WTC11 (cell line): ENCODE results near the gene TMEM88. TPM values are rescaled to one million over a fixed set of nuclear protein-coding genes. Genes with fewer than 3 reads are reported as not detected.

Experiments
- CBFB ChIP-seq: sonication (generic); formaldehyde crosslinking; IDR thresholded peaks from 2 replicates; pipeline ENCODE4 v1.8.1; 2022; ENCODE audit warnings: mild to moderate bottlenecking, low read depth, missing genetic modification reagents
- CREM ChIP-seq: sonication (generic); formaldehyde crosslinking; IDR thresholded peaks from 2 replicates; pipeline ENCODE4 v1.8.1; 2022; ENCODE audit warnings: mild to moderate bottlenecking, missing genetic modification reagents, moderate library complexity
- GABPB1 ChIP-seq: sonication (generic); formaldehyde crosslinking; IDR thresholded peaks from 2 replicates; pipeline ENCODE4 v1.8.1; 2023; ENCODE audit warnings: mild to moderate bottlenecking, missing genetic modification reagents
- SOX15 ChIP-seq: fragments of 250-450 bp; sonication (Bioruptor Pico); IDR thresholded peaks from 2 replicates; pipeline ENCODE4 v1.9.0; 2021; ENCODE audit warnings: mild to moderate bottlenecking
- TP53 ChIP-seq: sonication (generic); formaldehyde crosslinking; IDR thresholded peaks from 2 replicates; pipeline ENCODE4 v1.8.1; 2023; ENCODE audit warnings: mild to moderate bottlenecking, missing genetic modification reagents
- ZNF263 ChIP-seq: sonication (generic); formaldehyde crosslinking; IDR thresholded peaks from 2 replicates; pipeline ENCODE4 v1.8.1; 2022; ENCODE audit warnings: low read depth, mild to moderate bottlenecking, moderate library complexity, missing genetic modification reagents
- ZNF423 ChIP-seq: fragments of 250-450 bp; sonication (Bioruptor Pico); IDR thresholded peaks from 2 replicates; pipeline ENCODE4 v2.1.2; 2022; ENCODE audit warnings: mild to moderate bottlenecking, moderate library complexity
- total RNA-seq: library from RNA; stranded (reverse); gene quantifications from 3 replicates; pipeline ENCODE4 v1.2.3, GENCODE V29; 2021
- TF ChIP-seq, protein P1 (sequence below): sonication (generic); formaldehyde crosslinking; IDR thresholded peaks from 2 replicates; pipeline ENCODE4 v1.8.0; 2022; ENCODE audit warnings: mild to moderate bottlenecking, missing genetic modification reagents
- TF ChIP-seq, protein P2 (sequence below): sonication (generic); formaldehyde crosslinking; IDR thresholded peaks from 2 replicates; pipeline ENCODE4 v1.8.0; 2022; ENCODE audit warnings: mild to moderate bottlenecking, missing genetic modification reagents
- TF ChIP-seq, protein P3 (sequence below): fragments of 250-450 bp; sonication (Bioruptor Pico); IDR thresholded peaks from 2 replicates; pipeline ENCODE4 v1.9.0; 2021; ENCODE audit warnings: moderate library complexity, mild to moderate bottlenecking, inconsistent platforms, borderline replicate concordance
- TF ChIP-seq, protein P4 (sequence below): fragments of 250-450 bp; sonication (Bioruptor Pico); IDR thresholded peaks from 2 replicates; pipeline ENCODE4 v1.9.0; 2021; ENCODE audit warnings: mild to moderate bottlenecking
- TF ChIP-seq, protein P5 (sequence below): sonication (generic); formaldehyde crosslinking; IDR thresholded peaks from 2 replicates; pipeline ENCODE4 v1.8.0; 2023; ENCODE audit warnings: missing genetic modification reagents, mild to moderate bottlenecking, borderline replicate concordance
- TF ChIP-seq, protein P6 (sequence below): sonication (generic); formaldehyde crosslinking; IDR thresholded peaks from 2 replicates; pipeline ENCODE4 v1.8.1; 2022; ENCODE audit warnings: mild to moderate bottlenecking, moderate library complexity, missing genetic modification reagents
- TF ChIP-seq, protein P7 (sequence below): sonication (generic); formaldehyde crosslinking; IDR thresholded peaks from 2 replicates; pipeline ENCODE4 v1.8.0; 2022; ENCODE audit warnings: mild to moderate bottlenecking, missing genetic modification reagents
- TF ChIP-seq, protein P8 (sequence below): sonication (generic); formaldehyde crosslinking; IDR thresholded peaks from 2 replicates; pipeline ENCODE4 v1.8.1; 2023; ENCODE audit warnings: mild to moderate bottlenecking, missing genetic modification reagents, borderline replicate concordance

Gene TMEM88
- total RNA-seq, 1 experiment from 2014 or later = 2.9 TPM

DNA sequence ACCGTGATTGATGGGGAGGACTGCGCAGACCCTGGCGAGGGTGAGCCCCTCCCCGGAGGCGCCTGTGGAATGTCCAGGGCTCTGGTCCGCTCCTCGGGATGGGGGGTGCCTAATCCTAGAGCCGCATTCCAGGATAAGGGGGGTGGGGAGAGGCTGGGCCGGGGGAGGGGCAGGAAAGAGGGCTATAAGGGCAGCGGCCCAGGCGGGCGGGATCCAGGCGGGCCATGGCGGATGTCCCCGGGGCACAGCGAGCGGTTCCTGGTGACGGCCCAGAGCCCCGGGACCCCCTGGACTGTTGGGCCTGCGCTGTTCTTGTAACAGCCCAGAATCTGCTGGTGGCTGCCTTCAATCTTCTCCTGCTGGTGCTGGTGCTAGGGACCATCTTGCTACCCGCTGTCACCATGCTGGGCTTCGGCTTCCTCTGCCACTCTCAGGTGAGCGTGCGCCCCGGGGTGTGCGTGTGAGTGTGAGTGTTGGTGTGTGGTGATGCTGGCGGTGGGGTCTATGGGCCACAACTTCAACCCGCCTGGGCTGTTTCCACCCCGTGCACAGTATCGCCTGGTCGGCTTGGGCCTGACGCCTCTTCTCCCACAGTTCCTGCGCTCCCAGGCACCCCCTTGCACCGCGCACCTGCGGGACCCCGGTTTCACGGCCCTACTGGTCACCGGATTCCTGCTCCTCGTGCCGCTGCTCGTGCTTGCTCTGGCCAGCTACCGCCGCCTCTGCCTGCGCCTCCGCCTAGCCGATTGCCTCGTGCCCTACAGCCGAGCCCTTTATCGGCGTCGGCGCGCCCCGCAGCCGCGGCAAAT is at the start of gene TMEM88 (continued):
- TF ChIP-seq TP53 (CRISPR knock-in tag) = no peak; the same call in 1 of the 2 replicates
- TF ChIP-seq, protein P1, sequence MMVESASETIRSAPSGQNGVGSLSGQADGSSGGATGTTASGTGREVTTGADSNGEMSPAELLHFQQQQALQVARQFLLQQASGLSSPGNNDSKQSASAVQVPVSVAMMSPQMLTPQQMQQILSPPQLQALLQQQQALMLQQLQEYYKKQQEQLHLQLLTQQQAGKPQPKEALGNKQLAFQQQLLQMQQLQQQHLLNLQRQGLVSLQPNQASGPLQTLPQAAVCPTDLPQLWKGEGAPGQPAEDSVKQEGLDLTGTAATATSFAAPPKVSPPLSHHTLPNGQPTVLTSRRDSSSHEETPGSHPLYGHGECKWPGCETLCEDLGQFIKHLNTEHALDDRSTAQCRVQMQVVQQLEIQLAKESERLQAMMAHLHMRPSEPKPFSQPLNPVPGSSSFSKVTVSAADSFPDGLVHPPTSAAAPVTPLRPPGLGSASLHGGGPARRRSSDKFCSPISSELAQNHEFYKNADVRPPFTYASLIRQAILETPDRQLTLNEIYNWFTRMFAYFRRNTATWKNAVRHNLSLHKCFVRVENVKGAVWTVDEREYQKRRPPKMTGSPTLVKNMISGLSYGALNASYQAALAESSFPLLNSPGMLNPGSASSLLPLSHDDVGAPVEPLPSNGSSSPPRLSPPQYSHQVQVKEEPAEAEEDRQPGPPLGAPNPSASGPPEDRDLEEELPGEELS (CRISPR knock-in tag) = no peak; the same call in 1 of the 2 replicates
- TF ChIP-seq, protein P2, sequence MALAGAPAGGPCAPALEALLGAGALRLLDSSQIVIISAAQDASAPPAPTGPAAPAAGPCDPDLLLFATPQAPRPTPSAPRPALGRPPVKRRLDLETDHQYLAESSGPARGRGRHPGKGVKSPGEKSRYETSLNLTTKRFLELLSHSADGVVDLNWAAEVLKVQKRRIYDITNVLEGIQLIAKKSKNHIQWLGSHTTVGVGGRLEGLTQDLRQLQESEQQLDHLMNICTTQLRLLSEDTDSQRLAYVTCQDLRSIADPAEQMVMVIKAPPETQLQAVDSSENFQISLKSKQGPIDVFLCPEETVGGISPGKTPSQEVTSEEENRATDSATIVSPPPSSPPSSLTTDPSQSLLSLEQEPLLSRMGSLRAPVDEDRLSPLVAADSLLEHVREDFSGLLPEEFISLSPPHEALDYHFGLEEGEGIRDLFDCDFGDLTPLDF (CRISPR knock-in tag) = no peak
- no peak for TF ChIP-seq CREM (CRISPR knock-in tag)
- no peak for TF ChIP-seq GABPB1 (CRISPR knock-in tag)
- TF ChIP-seq, protein P3, sequence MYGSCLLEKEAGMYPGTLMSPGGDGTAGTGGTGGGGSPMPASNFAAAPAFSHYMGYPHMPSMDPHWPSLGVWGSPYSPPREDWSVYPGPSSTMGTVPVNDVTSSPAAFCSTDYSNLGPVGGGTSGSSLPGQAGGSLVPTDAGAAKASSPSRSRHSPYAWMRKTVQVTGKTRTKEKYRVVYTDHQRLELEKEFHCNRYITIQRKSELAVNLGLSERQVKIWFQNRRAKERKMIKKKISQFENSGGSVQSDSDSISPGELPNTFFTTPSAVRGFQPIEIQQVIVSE (CRISPR knock-in tag) = no peak
- TF ChIP-seq SOX15 = no peak
- no peak for TF ChIP-seq ZNF263 (CRISPR knock-in tag)
- TF ChIP-seq, protein P4, sequence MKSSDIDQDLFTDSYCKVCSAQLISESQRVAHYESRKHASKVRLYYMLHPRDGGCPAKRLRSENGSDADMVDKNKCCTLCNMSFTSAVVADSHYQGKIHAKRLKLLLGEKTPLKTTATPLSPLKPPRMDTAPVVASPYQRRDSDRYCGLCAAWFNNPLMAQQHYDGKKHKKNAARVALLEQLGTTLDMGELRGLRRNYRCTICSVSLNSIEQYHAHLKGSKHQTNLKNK (CRISPR knock-in tag) = no peak
- TF ChIP-seq CBFB = no peak
- TF ChIP-seq, protein P5, sequence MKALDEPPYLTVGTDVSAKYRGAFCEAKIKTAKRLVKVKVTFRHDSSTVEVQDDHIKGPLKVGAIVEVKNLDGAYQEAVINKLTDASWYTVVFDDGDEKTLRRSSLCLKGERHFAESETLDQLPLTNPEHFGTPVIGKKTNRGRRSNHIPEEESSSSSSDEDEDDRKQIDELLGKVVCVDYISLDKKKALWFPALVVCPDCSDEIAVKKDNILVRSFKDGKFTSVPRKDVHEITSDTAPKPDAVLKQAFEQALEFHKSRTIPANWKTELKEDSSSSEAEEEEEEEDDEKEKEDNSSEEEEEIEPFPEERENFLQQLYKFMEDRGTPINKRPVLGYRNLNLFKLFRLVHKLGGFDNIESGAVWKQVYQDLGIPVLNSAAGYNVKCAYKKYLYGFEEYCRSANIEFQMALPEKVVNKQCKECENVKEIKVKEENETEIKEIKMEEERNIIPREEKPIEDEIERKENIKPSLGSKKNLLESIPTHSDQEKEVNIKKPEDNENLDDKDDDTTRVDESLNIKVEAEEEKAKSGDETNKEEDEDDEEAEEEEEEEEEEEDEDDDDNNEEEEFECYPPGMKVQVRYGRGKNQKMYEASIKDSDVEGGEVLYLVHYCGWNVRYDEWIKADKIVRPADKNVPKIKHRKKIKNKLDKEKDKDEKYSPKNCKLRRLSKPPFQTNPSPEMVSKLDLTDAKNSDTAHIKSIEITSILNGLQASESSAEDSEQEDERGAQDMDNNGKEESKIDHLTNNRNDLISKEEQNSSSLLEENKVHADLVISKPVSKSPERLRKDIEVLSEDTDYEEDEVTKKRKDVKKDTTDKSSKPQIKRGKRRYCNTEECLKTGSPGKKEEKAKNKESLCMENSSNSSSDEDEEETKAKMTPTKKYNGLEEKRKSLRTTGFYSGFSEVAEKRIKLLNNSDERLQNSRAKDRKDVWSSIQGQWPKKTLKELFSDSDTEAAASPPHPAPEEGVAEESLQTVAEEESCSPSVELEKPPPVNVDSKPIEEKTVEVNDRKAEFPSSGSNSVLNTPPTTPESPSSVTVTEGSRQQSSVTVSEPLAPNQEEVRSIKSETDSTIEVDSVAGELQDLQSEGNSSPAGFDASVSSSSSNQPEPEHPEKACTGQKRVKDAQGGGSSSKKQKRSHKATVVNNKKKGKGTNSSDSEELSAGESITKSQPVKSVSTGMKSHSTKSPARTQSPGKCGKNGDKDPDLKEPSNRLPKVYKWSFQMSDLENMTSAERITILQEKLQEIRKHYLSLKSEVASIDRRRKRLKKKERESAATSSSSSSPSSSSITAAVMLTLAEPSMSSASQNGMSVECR (CRISPR knock-in tag) = no peak
- TF ChIP-seq, protein P6, sequence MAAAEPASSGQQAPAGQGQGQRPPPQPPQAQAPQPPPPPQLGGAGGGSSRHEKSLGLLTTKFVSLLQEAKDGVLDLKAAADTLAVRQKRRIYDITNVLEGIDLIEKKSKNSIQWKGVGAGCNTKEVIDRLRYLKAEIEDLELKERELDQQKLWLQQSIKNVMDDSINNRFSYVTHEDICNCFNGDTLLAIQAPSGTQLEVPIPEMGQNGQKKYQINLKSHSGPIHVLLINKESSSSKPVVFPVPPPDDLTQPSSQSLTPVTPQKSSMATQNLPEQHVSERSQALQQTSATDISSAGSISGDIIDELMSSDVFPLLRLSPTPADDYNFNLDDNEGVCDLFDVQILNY = no peak
- TF ChIP-seq, protein P7, sequence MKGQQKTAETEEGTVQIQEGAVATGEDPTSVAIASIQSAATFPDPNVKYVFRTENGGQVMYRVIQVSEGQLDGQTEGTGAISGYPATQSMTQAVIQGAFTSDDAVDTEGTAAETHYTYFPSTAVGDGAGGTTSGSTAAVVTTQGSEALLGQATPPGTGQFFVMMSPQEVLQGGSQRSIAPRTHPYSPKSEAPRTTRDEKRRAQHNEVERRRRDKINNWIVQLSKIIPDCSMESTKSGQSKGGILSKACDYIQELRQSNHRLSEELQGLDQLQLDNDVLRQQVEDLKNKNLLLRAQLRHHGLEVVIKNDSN (CRISPR knock-in tag) = 0 out of 2 replicates have a peak, but pooled peaks have one; percentile 22
- peak; percentile 35; the same call in 1 of the 2 replicates for TF ChIP-seq ZNF423
- TF ChIP-seq, protein P8, sequence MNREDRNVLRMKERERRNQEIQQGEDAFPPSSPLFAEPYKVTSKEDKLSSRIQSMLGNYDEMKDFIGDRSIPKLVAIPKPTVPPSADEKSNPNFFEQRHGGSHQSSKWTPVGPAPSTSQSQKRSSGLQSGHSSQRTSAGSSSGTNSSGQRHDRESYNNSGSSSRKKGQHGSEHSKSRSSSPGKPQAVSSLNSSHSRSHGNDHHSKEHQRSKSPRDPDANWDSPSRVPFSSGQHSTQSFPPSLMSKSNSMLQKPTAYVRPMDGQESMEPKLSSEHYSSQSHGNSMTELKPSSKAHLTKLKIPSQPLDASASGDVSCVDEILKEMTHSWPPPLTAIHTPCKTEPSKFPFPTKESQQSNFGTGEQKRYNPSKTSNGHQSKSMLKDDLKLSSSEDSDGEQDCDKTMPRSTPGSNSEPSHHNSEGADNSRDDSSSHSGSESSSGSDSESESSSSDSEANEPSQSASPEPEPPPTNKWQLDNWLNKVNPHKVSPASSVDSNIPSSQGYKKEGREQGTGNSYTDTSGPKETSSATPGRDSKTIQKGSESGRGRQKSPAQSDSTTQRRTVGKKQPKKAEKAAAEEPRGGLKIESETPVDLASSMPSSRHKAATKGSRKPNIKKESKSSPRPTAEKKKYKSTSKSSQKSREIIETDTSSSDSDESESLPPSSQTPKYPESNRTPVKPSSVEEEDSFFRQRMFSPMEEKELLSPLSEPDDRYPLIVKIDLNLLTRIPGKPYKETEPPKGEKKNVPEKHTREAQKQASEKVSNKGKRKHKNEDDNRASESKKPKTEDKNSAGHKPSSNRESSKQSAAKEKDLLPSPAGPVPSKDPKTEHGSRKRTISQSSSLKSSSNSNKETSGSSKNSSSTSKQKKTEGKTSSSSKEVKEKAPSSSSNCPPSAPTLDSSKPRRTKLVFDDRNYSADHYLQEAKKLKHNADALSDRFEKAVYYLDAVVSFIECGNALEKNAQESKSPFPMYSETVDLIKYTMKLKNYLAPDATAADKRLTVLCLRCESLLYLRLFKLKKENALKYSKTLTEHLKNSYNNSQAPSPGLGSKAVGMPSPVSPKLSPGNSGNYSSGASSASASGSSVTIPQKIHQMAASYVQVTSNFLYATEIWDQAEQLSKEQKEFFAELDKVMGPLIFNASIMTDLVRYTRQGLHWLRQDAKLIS (CRISPR knock-in tag) = no peak
